GM19438 (cell line): Measurements from ENCODE around the gene MYO16.
"Not testable (repeated sequence)": the region's sequence is repeated elsewhere in the genome, so short reads cannot be mapped to it uniquely, and the experiment has no call there.

Experiments used
- ATAC-seq: cut with Tn5 transposase; IDR thresholded peaks from one replicate; pipeline ENCODE4 v1.9.1; 2021; ENCODE audit warnings: low read depth; ENCODE audit not compliant: unreplicated experiment

The MYO16 gene

GRCh38 chr13:108733022-108733560 lies 103.7 kb downstream of the MYO16 start:
- no peak for ATAC-seq

GRCh38 chr13:108734676-108735075 lies 105.3 kb downstream of the MYO16 start:
- ATAC-seq, result no peak

DNA sequence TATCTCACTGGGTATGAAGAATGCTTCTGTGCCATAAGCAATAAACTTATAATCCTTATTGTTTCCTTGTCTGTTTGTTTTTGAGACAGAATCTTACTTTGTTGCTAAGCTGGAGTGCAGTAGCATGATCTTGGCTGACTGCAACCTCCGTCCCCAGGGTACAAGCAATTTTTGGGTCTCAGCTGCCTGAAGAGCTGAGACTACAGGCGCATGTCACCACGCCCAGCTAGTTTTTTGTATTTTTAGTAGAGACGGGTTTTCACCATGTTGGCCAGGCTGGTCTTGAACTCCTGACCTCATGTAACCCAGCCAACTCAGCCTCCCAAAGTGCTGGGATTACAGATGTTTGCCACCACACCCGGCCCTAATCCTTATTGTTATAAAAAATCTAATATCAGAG lies 112.5 kb downstream of the MYO16 start:
- no peak for ATAC-seq

DNA sequence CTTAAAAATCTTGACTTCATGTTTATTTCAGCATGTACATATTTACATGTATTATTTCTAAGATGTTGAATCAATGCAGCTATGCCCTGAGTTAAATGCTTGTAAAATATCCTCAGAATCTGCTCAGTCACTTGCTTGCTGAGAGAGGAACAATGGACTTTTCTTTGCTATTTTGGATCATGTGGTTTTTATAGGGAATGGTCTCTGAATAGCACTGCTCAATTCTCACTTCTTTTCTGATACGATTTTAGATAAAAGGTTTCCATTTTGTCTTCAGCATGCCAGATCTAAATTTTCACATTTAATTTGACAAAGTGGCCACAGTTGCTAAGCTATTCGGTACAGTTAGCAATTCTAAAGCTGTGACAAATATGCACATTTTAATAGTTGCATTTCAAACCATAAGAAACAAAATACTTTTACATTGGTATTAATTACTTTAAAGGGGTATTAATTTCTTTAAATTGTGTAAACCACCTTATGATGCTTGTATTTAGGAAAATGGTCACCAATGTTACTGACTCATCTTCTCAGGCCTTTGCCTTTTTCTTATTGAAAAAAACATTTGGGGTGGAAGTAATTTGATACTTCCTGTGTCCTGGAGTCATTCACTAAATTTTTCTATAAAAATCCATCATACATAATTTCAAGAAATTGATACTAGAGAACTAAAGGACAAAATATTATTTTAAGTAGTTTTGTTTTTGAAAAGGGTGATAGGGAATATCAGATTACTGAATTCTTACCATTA lies 113.5 kb downstream of the MYO16 start:
- no peak for ATAC-seq

DNA sequence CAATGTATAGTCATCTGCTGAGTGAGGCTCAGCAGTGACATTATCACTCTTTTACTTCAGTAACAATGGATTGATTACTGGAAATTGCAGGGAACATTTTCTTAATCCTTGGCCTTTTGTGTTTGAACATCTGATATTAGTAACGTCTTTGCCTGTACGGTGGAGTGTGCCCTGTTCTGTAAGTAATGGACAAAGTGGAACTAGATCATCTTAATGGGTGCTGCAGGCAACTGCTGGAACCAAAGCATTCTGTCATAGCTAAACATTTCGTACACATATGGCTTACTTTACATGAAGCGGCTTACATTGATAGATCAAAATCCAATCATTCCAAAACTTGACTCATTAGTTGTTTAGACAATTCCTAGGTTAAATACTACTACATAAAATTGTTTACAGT lies 114.1 kb downstream of the MYO16 start:
- no peak for ATAC-seq

GRCh38 chr13:108747843-108748242 lies 118.4 kb downstream of the MYO16 start:
- ATAC-seq, result no peak

DNA sequence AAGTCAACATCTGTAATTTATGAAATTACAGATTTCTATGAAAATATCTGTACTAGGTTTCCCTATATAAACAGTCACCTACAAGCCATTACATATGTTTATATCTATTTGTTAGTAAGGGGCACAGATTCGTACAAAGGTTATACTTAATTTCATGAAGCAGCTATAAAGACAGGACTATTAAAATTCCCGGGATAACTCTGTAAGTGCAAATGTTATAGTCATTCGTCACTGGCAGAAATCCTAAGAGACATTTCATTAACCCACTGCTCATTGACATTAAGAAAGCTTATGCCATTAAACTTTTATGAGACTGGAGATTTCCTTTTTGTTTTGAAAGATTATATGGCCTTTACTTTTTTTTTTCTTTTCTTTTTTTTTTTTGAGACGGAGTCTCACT lies 122.9 kb downstream of the MYO16 start:
- ATAC-seq, result no peak

- no peak for ATAC-seq
Observed at GRCh38 chr13:108755083-108755482, 125.7 kb downstream of the MYO16 start.

DNA sequence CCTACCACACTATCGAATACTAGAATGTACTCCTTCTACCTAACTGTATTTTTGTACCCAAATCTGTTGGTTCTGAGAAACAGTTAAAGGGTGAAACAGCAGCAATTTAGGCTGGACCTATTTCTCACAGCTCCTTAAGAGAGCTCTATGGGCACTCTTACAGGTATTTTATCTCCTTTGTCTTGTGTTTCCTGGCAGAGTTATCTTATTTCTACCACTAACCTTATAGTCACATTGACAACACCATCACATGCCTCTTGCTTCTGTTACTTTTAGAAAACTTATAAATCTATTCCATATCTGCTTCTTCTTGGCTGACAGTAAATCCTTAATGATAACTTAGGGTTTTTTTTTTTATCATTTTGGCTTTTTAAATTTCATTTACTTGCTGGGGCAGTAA lies 130.7 kb downstream of the MYO16 start:
- ATAC-seq, result no peak

GRCh38 chr13:108760541-108760940 lies 131.1 kb downstream of the MYO16 start:
- ATAC-seq, result no peak

- ATAC-seq, result no peak
Observed at GRCh38 chr13:108768035-108768434, 138.6 kb downstream of the MYO16 start.

DNA sequence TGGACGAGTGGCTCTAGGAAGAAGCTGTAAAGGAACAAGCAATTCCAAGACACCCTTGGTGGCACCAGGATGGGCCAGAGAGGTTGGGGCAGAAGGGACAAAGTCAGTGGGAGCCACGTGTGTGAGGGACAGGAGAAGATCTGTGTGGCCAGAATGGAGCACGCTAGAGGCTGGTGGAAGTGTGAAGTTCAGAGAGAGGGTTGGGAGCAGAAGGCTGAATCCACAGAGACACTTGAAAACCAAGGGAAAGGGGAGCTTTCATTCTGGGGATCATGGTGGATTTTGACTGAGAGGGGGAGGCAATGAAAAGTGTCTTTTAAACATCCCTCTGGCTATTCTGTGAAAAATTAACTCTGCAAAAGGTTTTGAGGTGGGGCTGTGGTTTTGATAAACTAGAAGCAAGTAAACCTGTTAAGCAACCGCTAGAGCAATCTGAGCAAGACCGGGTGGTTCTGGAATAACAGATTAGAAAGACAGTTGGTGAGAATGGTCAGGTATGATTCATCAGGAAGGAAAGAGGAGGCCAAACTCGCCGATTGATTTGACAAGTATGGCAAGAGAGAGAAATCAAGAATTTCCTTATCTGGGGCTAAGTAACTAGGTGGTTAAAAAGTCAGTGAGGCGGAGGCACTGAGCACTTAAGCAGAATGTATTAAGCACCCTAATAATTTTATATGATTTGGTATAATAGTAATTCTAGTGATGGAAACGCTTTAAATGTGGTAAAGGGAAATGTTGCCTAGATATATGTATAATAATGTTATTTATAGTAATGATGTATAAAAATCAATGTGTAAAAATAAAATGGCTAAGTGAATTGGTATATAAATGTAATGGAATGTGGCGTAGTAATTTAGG lies 140.0 kb downstream of the MYO16 start:
- ATAC-seq, result no peak

DNA sequence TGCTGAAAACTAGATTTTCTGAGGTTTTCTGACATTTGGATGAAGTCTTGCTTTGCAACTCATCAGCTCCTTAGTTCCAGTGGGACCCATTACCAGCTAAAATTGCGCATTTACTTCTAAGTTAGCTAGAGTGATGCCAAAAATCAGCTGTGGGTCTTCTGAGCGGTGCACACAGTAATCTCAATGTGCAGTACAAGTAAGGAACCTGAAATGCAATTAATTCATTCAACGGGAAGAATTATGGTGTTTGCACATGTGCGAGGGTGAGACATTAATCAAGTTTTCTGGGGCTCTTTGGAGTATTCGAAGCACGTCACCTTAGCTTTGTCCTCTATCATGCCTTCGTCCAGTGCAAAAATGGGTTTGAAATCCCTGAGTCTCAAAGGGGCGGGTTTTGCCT lies 146.2 kb downstream of the MYO16 start:
- no peak for ATAC-seq

DNA sequence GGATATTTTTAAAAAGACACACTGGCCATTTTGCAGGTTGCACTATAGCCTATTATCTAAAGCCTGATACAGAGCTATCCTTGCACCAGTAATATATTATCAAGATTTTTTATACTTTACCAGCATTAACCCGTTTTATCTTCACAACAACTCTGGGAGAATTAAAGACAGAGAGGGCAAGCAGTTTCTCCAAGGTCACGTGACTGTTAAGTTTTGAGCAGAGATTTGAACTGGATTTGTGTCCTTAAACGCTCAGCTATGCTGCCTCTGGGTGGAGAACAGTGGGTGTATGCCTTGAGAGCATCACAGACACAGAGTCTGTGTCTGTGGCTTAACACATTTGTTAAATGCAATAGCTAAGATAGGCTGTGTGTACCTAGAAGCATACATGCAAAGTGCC lies 147.2 kb downstream of the MYO16 start:
- no peak for ATAC-seq

DNA sequence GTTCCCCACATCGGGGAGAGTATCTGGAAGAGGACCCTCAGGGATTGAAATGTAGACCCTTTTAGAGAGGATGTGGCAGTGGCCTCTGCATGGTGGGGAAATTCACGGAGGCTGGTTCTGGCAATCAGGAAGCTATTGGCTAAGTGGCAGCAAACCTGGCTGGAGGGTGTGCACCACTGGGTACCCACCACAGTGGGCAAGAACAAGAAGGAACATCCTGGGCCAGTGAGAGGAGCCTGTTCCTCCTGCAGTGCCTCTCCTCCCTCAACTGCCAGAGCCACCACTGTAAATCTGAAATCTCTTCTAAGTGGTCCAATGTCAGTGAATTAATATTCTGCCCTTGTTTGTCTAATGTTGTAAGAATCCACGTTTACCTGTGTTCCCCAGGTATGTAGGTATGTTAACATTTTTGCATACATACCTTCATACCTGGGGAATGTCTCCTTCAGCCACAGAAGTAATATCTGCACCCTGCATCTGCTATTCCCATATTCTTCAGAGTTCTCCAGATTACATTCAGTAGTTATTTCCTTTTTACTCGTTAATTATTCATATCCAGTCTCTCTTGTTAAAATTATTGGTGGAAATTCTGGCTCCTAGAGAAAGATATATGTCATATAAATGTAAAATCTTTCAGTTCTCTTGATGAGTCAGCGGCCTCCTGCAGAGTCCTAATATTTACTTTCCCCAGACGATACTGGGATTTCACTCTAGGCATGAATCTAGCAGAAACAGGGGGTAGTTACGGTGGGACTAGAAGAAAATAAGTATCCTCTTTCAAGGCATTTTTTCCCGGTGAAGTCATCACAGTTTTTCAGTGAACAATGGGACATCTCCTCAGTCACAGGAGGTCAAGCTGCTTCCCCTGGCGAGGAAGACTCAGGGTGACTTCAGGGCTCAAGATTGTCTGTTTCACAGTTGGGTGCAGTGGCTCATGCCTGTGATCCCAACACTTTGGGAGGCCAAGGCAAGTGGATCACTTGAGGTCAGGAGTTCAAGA lies 148.3 kb downstream of the MYO16 start:
- ATAC-seq, result no peak

DNA sequence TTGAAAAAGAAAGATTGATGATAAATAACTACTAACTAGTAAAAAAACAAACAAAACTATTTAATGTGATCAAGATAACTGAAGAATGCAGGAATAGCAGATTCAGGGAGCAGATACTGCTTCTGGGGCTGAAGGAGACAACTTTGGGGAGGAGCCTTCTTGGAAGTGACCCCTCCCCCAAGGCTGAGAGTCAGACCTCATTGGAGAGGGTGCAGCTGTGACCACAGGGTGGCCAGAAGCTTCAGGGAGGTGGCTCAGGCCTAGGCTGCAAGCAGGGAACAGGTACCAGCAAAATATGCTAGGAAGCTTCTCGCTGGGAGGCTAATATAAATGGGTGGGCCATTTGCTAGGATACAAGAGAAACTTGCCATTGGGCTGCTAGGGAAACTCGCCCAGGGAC lies 149.9 kb downstream of the MYO16 start:
- ATAC-seq, result no peak

GRCh38 chr13:108780706-108781105 lies 151.3 kb downstream of the MYO16 start:
- no peak for ATAC-seq

DNA sequence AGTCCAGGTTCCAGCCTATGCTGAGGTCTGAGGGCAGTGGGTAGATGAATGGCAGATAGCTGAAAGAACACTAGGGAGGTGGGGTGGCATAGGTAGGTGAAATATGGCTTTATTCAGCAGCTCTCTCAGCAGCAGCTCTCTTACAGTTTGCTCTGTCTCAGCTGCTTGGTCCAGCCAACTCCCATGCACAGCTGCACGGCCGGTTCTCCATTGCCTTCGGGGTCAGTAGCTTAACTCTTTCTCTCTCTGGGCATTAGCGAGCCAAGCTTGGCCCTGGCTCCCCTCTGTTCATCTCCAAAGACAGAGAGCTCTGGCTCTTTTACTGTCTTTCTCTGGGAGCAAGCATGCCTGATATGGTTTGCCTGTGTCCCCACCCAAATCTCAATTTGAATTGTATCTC lies 151.9 kb downstream of the MYO16 start:
- no peak for ATAC-seq

- ATAC-seq, result not testable (repeated sequence)
Observed at GRCh38 chr13:108782480-108782879, 153.1 kb downstream of the MYO16 start.

DNA sequence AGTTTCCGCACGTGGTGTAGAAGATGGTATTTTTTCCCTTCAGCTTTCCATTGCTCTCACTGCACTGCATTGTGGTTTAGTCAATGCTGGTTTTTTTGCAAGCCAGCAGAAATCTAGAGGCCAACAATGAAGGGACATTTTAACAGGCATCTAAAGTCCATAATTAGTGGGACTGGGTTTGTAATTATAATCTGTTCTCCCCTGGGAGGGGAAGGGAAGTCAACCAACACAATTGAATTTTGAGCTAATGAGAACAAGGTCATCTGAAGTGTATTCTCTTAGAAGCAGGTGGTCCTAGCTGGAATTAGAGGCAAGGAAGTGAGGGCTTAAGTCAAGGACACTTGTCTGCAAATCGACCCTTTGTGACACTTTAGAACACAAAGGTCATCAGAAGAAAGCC lies 156.4 kb downstream of the MYO16 start:
- ATAC-seq, result no peak
